ENCODE results near the gene CISD3. TPM values are rescaled to one million over a fixed set of nuclear protein-coding genes. Genes with fewer than 3 reads are reported as not detected.
A peak's percentile ranks its signal among the peaks of the same experiment; 100 is the strongest.

The CISD3 gene
- total RNA-seq, 1 donor from 2014 or later = 9.4 TPM

DNA sequence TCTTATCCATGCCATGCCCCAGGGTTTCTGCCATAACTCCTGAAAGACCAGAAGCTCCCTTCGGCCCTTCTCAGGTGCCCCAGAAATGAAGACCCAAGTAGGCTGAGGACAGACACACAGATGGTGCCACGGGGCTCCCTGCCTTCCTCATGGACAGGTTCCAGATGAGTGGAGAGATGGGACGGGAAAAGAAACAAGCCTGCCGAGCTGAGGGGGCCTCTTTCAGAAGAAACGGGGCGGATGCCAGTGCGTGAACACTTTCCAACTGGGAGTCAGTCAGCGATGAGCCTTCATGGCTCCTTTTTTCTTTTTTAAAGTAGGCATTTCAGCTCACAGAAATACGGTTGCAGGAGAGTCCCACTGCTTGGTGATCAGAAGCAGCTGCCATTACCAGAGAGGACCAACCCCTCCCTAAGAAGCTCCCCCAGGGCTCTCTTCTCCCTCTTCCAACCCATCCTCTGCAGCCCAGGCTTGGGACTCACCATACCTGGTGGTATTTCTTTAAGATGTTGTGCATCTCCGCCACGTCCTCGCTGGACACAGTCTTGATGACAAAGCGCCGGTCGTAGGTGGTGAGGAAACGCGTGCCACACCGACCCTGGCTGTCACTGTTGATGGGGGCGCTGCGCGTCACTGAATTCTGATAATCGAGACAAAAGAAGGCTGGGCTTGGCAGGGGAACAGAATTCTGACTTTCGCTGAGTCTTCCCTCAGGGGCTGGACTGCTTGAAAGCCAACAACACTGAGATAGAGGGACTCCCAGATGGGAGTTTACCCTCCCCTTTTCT lies 50.0 kb downstream of the CISD3 start:
- DNase-seq (ENCODE audit: low read depth) = no peak
- H3K4me3 ChIP-seq (ENCODE audit: low read depth, low read length) = no peak overlapping the region
- TF ChIP-seq, protein P1, sequence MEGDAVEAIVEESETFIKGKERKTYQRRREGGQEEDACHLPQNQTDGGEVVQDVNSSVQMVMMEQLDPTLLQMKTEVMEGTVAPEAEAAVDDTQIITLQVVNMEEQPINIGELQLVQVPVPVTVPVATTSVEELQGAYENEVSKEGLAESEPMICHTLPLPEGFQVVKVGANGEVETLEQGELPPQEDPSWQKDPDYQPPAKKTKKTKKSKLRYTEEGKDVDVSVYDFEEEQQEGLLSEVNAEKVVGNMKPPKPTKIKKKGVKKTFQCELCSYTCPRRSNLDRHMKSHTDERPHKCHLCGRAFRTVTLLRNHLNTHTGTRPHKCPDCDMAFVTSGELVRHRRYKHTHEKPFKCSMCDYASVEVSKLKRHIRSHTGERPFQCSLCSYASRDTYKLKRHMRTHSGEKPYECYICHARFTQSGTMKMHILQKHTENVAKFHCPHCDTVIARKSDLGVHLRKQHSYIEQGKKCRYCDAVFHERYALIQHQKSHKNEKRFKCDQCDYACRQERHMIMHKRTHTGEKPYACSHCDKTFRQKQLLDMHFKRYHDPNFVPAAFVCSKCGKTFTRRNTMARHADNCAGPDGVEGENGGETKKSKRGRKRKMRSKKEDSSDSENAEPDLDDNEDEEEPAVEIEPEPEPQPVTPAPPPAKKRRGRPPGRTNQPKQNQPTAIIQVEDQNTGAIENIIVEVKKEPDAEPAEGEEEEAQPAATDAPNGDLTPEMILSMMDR (conservative IDR thresholded peaks at IDR 0.05; ENCODE audit: low read depth, low read length) = no peak

DNA sequence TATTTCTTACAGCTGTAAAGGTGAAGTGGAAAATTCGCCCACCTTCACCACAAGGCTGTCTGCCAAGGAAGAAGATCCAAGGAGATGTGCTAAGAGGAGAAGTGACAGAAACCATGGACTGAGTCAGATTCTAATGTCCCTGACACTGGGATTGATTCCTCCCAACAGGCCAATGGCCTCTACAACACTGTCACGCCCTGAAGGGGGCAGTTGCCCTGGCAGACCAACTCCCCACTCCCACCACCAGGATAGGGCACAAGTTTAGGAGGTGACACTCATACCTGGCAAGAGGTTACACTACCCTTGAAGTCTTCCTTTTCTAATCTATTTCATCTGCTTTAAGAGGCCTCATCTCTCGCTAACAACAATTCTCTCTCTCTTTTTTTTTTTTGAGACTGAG lies 53.1 kb downstream of the CISD3 start:
- H3K4me3 ChIP-seq (ENCODE audit: low read depth, low read length) = no peak overlapping the region
- TF ChIP-seq, protein P1 (conservative IDR thresholded peaks at IDR 0.05; ENCODE audit: low read depth, low read length) = peak; percentile 6
- DNase-seq (ENCODE audit: low read depth) = no peak

Other genes starting within 250 kb of the CISD3 start
- gene SRCIN1, start 124.4 kb upstream of the CISD3 start, total RNA-seq = 0.07 and 2.1 TPM in 2 replicates
- gene EPOP, start 55.4 kb upstream of the CISD3 start, total RNA-seq = 2.4 and 4.1 TPM in 2 replicates
- gene MLLT6, start 25.1 kb upstream of the CISD3 start, total RNA-seq = 25.0 and 34.2 TPM in 2 replicates
- 6.1 and 7.6 TPM in 2 replicates for gene PCGF2, start 18.0 kb downstream of the CISD3 start, total RNA-seq
- gene PSMB3, start 22.4 kb downstream of the CISD3 start, total RNA-seq = 311 and 436 TPM in 2 replicates
- gene PIP4K2B, start 69.2 kb downstream of the CISD3 start, total RNA-seq = 20.9 and 39.0 TPM in 2 replicates
- 9.6 and 13.9 TPM in 2 replicates for gene CWC25, start 95.0 kb downstream of the CISD3 start, total RNA-seq
- 1,471 and 1,718 TPM in 2 replicates for gene RPL23, start 123.4 kb downstream of the CISD3 start, total RNA-seq
- 261 and 308 TPM in 2 replicates for gene LASP1, start 139.7 kb downstream of the CISD3 start, total RNA-seq
- gene FBXO47, start 237.1 kb downstream of the CISD3 start, total RNA-seq = not detected in 2 replicates